ENCODE measurements around the gene CLASP2. TPM values are rescaled to one million over a fixed set of nuclear protein-coding genes. Genes with fewer than 3 reads are reported as not detected.

CLASP2 gene
- total RNA-seq, 1 donor from 2014 or later, result 125 TPM

- peak overlapping the region; percentile 72 for H3K4me2 ChIP-seq
- H3K79me2 ChIP-seq (ENCODE audit: low read depth), result no peaks in the 10 kb centered on the region
- H3K9me3 Mint-ChIP-seq, result no peaks in the 10 kb centered on the region
- H4K20me1 ChIP-seq (ENCODE audit: low read depth), result no peaks in the 10 kb centered on the region
- no peak overlapping the region for H3K9ac ChIP-seq
- peak; percentile 41 for DNase-seq (ENCODE audit: low spot score)
- H3K36me3 ChIP-seq, result peaks cover 9% of the 10 kb centered on the region
- H3K27me3 ChIP-seq, result no peaks in the 10 kb centered on the region
- H3K9me3 ChIP-seq (ENCODE audit: low read depth), result no peaks in the 10 kb centered on the region
- H3K27ac ChIP-seq, result peak overlapping the region; percentile 79
- peak overlapping the region; percentile 32 for H3K4me3 ChIP-seq
- no peak overlapping the region for H3K27ac Mint-ChIP-seq
- H3K4me1 Mint-ChIP-seq, result peaks cover 7% of the 10 kb centered on the region
- H3F3A ChIP-seq (ENCODE audit: low read depth), result peaks cover 59% of the 10 kb centered on the region
- no peak overlapping the region for H3K4me3 Mint-ChIP-seq
- peaks cover 71% of the 10 kb centered on the region for H3K4me1 ChIP-seq
- TF ChIP-seq CTCF (IDR thresholded peaks at IDR 0.05), result no peak
- no peak for TF ChIP-seq EZH2phosphoT487 (IDR thresholded peaks at IDR 0.05)
- no peak for TF ChIP-seq EZH2 (IDR thresholded peaks at IDR 0.05)
- H3K36me3 Mint-ChIP-seq, result peaks cover 12% of the 10 kb centered on the region
- H3K27me3 Mint-ChIP-seq (ENCODE audit: insufficient read depth, low read depth), result no peaks in the 10 kb centered on the region
- H2AFZ ChIP-seq (replicated peaks), result no peak overlapping the region
Measured at GRCh38 chr3:33578325-33579177, 139.5 kb downstream of the CLASP2 start.

GRCh38 chr3:33577588-33577987, 140.5 kb downstream of the CLASP2 start:
- peak; percentile 72 for DNase-seq (ENCODE audit: low spot score)

GRCh38 chr3:33577173-33577572, 140.9 kb downstream of the CLASP2 start:
- H3K4me2 ChIP-seq, result peak overlapping the region; percentile 72
- H3K27ac Mint-ChIP-seq, result no peak overlapping the region

More at GRCh38 chr3:33577588-33577987, 140.5 kb downstream of the CLASP2 start:
- peaks cover 62% of the 10 kb centered on the region for H3K4me1 ChIP-seq
- peak overlapping the region; percentile 79 for H3K27ac ChIP-seq
- H3K36me3 ChIP-seq, result peaks cover 9% of the 10 kb centered on the region
- H3K36me3 Mint-ChIP-seq, result peaks cover 15% of the 10 kb centered on the region
- H3K79me2 ChIP-seq (ENCODE audit: low read depth), result no peaks in the 10 kb centered on the region
- H4K20me1 ChIP-seq (ENCODE audit: low read depth), result no peaks in the 10 kb centered on the region
- peak; percentile 62 for TF ChIP-seq EZH2phosphoT487 (IDR thresholded peaks at IDR 0.05)
- no peak for TF ChIP-seq CTCF (IDR thresholded peaks at IDR 0.05)
- H3K27ac Mint-ChIP-seq, result no peak overlapping the region
- peak overlapping the region; percentile 72 for H3K4me2 ChIP-seq
- H3K9ac ChIP-seq, result no peak overlapping the region
- H3K27me3 Mint-ChIP-seq (ENCODE audit: insufficient read depth, low read depth), result no peaks in the 10 kb centered on the region
- H3K9me3 ChIP-seq (ENCODE audit: low read depth), result no peaks in the 10 kb centered on the region
- H3K27me3 ChIP-seq, result no peaks in the 10 kb centered on the region
- no peak overlapping the region for H3K4me3 Mint-ChIP-seq
- no peaks in the 10 kb centered on the region for H3K9me3 Mint-ChIP-seq
- H3F3A ChIP-seq (ENCODE audit: low read depth), result peaks cover 50% of the 10 kb centered on the region
- peaks cover 7% of the 10 kb centered on the region for H3K4me1 Mint-ChIP-seq
- H2AFZ ChIP-seq (replicated peaks), result no peak overlapping the region
- H3K4me3 ChIP-seq, result peak overlapping the region; percentile 32

More at GRCh38 chr3:33577173-33577572, 140.9 kb downstream of the CLASP2 start:
- Histone ChIP-seq H2AFZ (replicated peaks) (no peak overlapping the region), H3K9ac (no peak overlapping the region), H3K9me3 (ENCODE audit: low read depth) (peaks cover under 1% of the 10 kb centered on the region), H3K27me3 (no peaks in the 10 kb centered on the region), H3K4me3 (no peak overlapping the region), H3F3A (ENCODE audit: low read depth) (peaks cover 47% of the 10 kb centered on the region), H3K27ac (peak overlapping the region; percentile 46), H3K36me3 (peaks cover 9% of the 10 kb centered on the region), H3K4me1 (peaks cover 58% of the 10 kb centered on the region), H3K79me2 (ENCODE audit: low read depth) (no peaks in the 10 kb centered on the region), H4K20me1 (ENCODE audit: low read depth) (no peaks in the 10 kb centered on the region)
- no peak for DNase-seq (ENCODE audit: low spot score)
- Mint-ChIP-seq H3K4me1 (peaks cover 7% of the 10 kb centered on the region), H3K27me3 (ENCODE audit: insufficient read depth, low read depth) (no peaks in the 10 kb centered on the region), H3K36me3 (peaks cover 15% of the 10 kb centered on the region), H3K9me3 (no peaks in the 10 kb centered on the region), H3K4me3 (no peak overlapping the region)
- TF ChIP-seq CTCF (IDR thresholded peaks at IDR 0.05), result no peak
- TF ChIP-seq EZH2phosphoT487 (IDR thresholded peaks at IDR 0.05), result no peak
- TF ChIP-seq EZH2 (IDR thresholded peaks at IDR 0.05), result no peak

All from neural progenitor cell (in vitro differentiated cells).